K562 (cell line): ENCODE data around the gene RALY. TPM values are rescaled to one million over a fixed set of nuclear protein-coding genes. Genes with fewer than 3 reads are reported as not detected.

Source experiments
- ATAC-seq: fragments of 200-7000 bp; cut with Tn5 transposase; 3 replicates; pipeline ENCODE4 v1.9.1; 2020; ENCODE audit warnings: moderate library complexity
- BruUV-seq: library from RNA; stranded (reverse); fragments of 400-500 nt; replicated peaks from 2 replicates; lab custom pipeline; 2021; lab: Mats Ljungman, UMichigan
- CTCF ChIA-PET: fragments of 300-600 bp; formaldehyde crosslinking; extraction: SDS; loops from one replicate; lab custom pipeline; 2021; ENCODE audit warnings: low intra/inter-chr PET ratio; lab: Yijun Ruan, JAX
- POLR2A ChIA-PET: fragments of 300-600, 350-650 bp; sonication (Branson Sonifier 250); formaldehyde crosslinking; extraction: SDS; loops from one replicate; lab custom pipeline; 2021; ENCODE audit warnings: antibody characterized with exemption, inconsistent platforms; lab: Yijun Ruan, JAX
- DNase-seq, 4 experiments: peaks; one replicate each; pipeline versions ENCODE4 v3.0.0 to v3.0.0-alpha.2; 2011 to 2018; ENCODE audit warnings: low spot score in 3 of 4, mixed read lengths in 3 of 4; ENCODE audit errors: extremely low read depth in 1 of 4
- FAIRE-seq: peaks from 2 replicates; lab custom pipeline; 2011; peaks lifted over from hg19 to GRCh38; lab: Jason Lieb, UNC
- H2AFZ ChIP-seq: 2 replicates; pipeline ENCODE4 v1.6.0; 2011; ENCODE audit warnings: low read depth, low read length, control low read depth, inconsistent platforms
- H3K27ac ChIP-seq: fragments of 200-600 bp; 3 replicates; pipeline ENCODE4 v1.8.0; 2011; ENCODE audit warnings: low read depth, mild to moderate bottlenecking, control low read depth, inconsistent platforms, low read length, moderate library complexity, mixed read lengths; ENCODE audit errors: extremely low read depth
- H3K27me3 ChIP-seq, 2 experiments: fragments of 300-600 bp in 1 of 2; 2 replicates in 1 of 2; 3 replicates in 1 of 2; pipeline versions ENCODE4 v1.6.0 to v1.8.0; 2011; ENCODE audit warnings: inconsistent platforms in 2 of 2, low read length in 2 of 2, mild to moderate bottlenecking in 1 of 2, mixed read lengths in 1 of 2, moderate library complexity in 1 of 2; ENCODE audit not compliant: control insufficient read depth in 2 of 2, insufficient read depth in 2 of 2
- H3K36me3 ChIP-seq: fragments of 300-600 bp; 3 replicates; pipeline ENCODE4 v1.8.0; 2011; ENCODE audit warnings: mild to moderate bottlenecking, low read length, inconsistent platforms; ENCODE audit not compliant: control insufficient read depth, insufficient read depth
- H3K4me1 ChIP-seq, 2 experiments: fragments of 200-600 bp in 1 of 2; replicated peaks in 1 of 2; 2 replicates in 1 of 2; 3 replicates in 1 of 2; pipeline versions ENCODE4 v1.5.1 to v1.8.0; 2011; ENCODE audit warnings: inconsistent platforms in 2 of 2, low read length in 2 of 2, mild to moderate bottlenecking in 1 of 2, mixed read lengths in 1 of 2, moderate library complexity in 1 of 2; ENCODE audit not compliant: control insufficient read depth in 2 of 2, insufficient read depth in 2 of 2
- H3K4me2 ChIP-seq: 2 replicates; pipeline ENCODE4 v1.6.1; 2011; ENCODE audit warnings: low read length, control low read depth, inconsistent platforms, mixed read lengths; ENCODE audit not compliant: insufficient read depth
- H3K4me3 ChIP-seq: fragments of 200-600 bp; sonication (generic), shearing (Covaris generic); 2 replicates; pipeline ENCODE4 v1.5.1; 2016; ENCODE audit warnings: control low read depth, inconsistent platforms
- H3K79me2 ChIP-seq: fragments of 200-600 bp; 3 replicates; pipeline ENCODE4 v1.8.0; 2011; ENCODE audit warnings: low read length, inconsistent platforms; ENCODE audit not compliant: control insufficient read depth, insufficient read depth
- H3K9ac ChIP-seq, 2 experiments: 2 replicates each; pipeline versions ENCODE4 v1.6.0 to v1.6.1; 2011; ENCODE audit warnings: low read depth in 2 of 2, low read length in 2 of 2, control low read depth in 1 of 2, inconsistent platforms in 1 of 2, mild to moderate bottlenecking in 1 of 2, mixed read lengths in 1 of 2; ENCODE audit not compliant: insufficient read depth in 1 of 2
- H3K9me1 ChIP-seq: one replicate; pipeline ENCODE4 v1.6.0; 2011; ENCODE audit warnings: inconsistent platforms, mild to moderate bottlenecking, low read length, moderate library complexity; ENCODE audit not compliant: control insufficient read depth, insufficient read depth
- H3K9me3 ChIP-seq: replicated peaks from 2 replicates; pipeline ENCODE4 v1.5.1; 2011; ENCODE audit warnings: low read depth, low read length, inconsistent platforms; ENCODE audit not compliant: control insufficient read depth, insufficient read depth
- H4K20me1 ChIP-seq: replicated peaks from 2 replicates; pipeline ENCODE4 v1.6.1; 2011; ENCODE audit warnings: low read length, inconsistent platforms, mixed read lengths; ENCODE audit not compliant: control insufficient read depth, insufficient read depth
- ILF3 ChIP-seq: fragments of 450-650 bp; IDR thresholded peaks from 2 replicates; pipeline ENCODE4 v1.6.1; 2018; ENCODE audit warnings: antibody characterized with exemption, mild to moderate bottlenecking, moderate library complexity, borderline replicate concordance
- NFIC ChIP-seq: fragments of 450-650 bp; IDR thresholded peaks from 2 replicates; pipeline ENCODE4 v1.6.1; 2017; ENCODE audit warnings: mild to moderate bottlenecking, inconsistent platforms
- SNIP1 ChIP-seq: fragments of 450-650 bp; IDR thresholded peaks from 2 replicates; pipeline ENCODE4 v1.7.1; 2017; ENCODE audit warnings: low read depth, mild to moderate bottlenecking
- WGBS: fragments of 100-300 bp; shearing (Covaris generic); methylation state at CpG from one replicate; pipeline ENCODE4 v1.1.6; 2016; ENCODE audit warnings: low coverage, mixed read lengths; ENCODE audit not compliant: insufficient coverage; ENCODE audit errors: missing lambda C conversion rate; 5-methylcytosine and 5-hydroxymethylcytosine counted together
- in situ Hi-C: fragments of 300-500 bp; cut with MboI; formaldehyde crosslinking; loops from 4 replicates; pipeline ENCODE4 v1.15.0; 2018; ENCODE audit warnings: inconsistent platforms, mixed read lengths
- intact Hi-C: fragments of 100-400 bp; cut with micrococcal nuclease; formaldehyde crosslinking; loops from 2 replicates; pipeline ENCODE4 v1.14.2; 2022
- polyA plus RNA-seq, 8 experiments: library from polyadenylated mRNA; depleted of rRNA in 4 of 8; stranded (reverse) in 5 of 8; unstranded in 3 of 8; fragments of >200 nt; fragmentation: Nextera tagmentation in 2 of 8; fragmentation: Illumina TruSeq in 1 of 8; extraction: Ambion mirVana in 2 of 8; extraction: Trizol in 1 of 8; gene quantifications; 2 replicates each; pipeline versions ENCODE4 v1.2.1 to v1.2.3, GENCODE V29; 2011 to 2014; ENCODE audit warnings: inconsistent platforms in 1 of 8, missing spikeins in 1 of 8
- total RNA-seq, 7 experiments: library from RNA; depleted of rRNA in 6 of 7; stranded (reverse); fragments of >200 nt in 6 of 7; fragmentation: Illumina TruSeq in 2 of 7; extraction: Trizol in 2 of 7; gene quantifications; 2 replicates each; pipeline versions ENCODE4 v1.2.1 to v1.2.3, GENCODE V29; 2011 to 2021; ENCODE audit warnings: low replicate concordance in 1 of 7
- TF ChIP-seq, protein P1 (sequence below): sonication (generic); formaldehyde crosslinking; IDR thresholded peaks from 2 replicates; pipeline ENCODE4 v1.8.1; 2022; ENCODE audit warnings: missing genetic modification reagents
- TF ChIP-seq, protein P2 (sequence below), 2 experiments: fragments of 450-650 bp in 1 of 2; sonication (generic) in 1 of 2; formaldehyde crosslinking in 1 of 2; IDR thresholded peaks; 2 replicates each; pipeline versions ENCODE4 v1.7.1 to v1.9.0; 2016 to 2022; ENCODE audit warnings: inconsistent platforms in 1 of 2, mild to moderate bottlenecking in 1 of 2, missing genetic modification reagents in 1 of 2

Gene RALY
- total and polyA plus RNA-seq, 9 of the 15 experiments (the other 6 are each of a cell fraction or from before 2014, with no cell fraction given), result 0.80 to 207 (median 128) TPM

DNA sequence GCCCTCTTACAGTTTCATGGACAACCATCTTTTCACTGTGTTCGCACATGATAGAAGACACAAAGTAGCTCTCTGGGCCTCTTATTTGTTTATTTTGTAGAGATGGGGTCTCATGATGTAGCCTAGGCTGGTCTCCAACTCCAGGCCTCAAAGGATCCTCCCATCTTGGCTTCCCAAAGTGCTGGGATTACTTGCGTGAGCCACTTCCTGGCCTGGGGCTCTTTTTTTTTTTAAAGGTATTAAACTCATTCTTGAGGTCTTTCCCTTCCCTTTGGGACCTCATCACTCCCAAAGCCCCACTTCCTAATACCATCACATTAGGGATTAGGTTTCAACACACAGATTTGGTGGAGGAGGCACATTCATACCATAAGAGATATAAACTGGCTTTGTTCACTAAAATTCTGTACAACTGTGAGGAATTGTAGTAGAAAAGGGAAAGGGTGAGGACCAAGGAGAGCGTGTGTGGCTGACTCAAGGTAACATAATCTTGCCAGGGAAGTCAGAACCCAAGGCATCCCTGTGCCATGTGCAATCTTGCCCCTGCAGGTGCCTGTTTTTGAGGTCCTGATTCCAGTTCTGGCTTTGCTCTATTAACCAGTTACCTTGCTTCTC lies 72.9 kb downstream of the RALY start:
- peaks cover 41% of the 10 kb centered on the region for H3K79me2 ChIP-seq

More for the DNA sequence above, 72.9 kb downstream of the RALY start:
- no peak overlapping the region for H3K9ac ChIP-seq
- BruUV-seq, result no TSS peak
- WGBS, result 89% methylated on average over 3 of the region's 3 CpGs
- H3K36me3 ChIP-seq, result peaks cover 34% of the 10 kb centered on the region
- H3K9me3 ChIP-seq, result no peaks in the 10 kb centered on the region
- H3K9me1 ChIP-seq, result peaks cover 10% of the 10 kb centered on the region
- no peak for DNase-seq
- ChIA-PET POLR2A (no interaction called here), CTCF (no interaction called here)
- peaks cover 25% of the 10 kb centered on the region for H4K20me1 ChIP-seq
- ATAC-seq, result no peak
- no peak for TF ChIP-seq SNIP1
- TF ChIP-seq, protein P1, sequence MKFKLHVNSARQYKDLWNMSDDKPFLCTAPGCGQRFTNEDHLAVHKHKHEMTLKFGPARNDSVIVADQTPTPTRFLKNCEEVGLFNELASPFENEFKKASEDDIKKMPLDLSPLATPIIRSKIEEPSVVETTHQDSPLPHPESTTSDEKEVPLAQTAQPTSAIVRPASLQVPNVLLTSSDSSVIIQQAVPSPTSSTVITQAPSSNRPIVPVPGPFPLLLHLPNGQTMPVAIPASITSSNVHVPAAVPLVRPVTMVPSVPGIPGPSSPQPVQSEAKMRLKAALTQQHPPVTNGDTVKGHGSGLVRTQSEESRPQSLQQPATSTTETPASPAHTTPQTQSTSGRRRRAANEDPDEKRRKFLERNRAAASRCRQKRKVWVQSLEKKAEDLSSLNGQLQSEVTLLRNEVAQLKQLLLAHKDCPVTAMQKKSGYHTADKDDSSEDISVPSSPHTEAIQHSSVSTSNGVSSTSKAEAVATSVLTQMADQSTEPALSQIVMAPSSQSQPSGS, result no peak
- no peak for TF ChIP-seq ILF3
- TF ChIP-seq NFIC, result no peak
- TF ChIP-seq, protein P2, sequence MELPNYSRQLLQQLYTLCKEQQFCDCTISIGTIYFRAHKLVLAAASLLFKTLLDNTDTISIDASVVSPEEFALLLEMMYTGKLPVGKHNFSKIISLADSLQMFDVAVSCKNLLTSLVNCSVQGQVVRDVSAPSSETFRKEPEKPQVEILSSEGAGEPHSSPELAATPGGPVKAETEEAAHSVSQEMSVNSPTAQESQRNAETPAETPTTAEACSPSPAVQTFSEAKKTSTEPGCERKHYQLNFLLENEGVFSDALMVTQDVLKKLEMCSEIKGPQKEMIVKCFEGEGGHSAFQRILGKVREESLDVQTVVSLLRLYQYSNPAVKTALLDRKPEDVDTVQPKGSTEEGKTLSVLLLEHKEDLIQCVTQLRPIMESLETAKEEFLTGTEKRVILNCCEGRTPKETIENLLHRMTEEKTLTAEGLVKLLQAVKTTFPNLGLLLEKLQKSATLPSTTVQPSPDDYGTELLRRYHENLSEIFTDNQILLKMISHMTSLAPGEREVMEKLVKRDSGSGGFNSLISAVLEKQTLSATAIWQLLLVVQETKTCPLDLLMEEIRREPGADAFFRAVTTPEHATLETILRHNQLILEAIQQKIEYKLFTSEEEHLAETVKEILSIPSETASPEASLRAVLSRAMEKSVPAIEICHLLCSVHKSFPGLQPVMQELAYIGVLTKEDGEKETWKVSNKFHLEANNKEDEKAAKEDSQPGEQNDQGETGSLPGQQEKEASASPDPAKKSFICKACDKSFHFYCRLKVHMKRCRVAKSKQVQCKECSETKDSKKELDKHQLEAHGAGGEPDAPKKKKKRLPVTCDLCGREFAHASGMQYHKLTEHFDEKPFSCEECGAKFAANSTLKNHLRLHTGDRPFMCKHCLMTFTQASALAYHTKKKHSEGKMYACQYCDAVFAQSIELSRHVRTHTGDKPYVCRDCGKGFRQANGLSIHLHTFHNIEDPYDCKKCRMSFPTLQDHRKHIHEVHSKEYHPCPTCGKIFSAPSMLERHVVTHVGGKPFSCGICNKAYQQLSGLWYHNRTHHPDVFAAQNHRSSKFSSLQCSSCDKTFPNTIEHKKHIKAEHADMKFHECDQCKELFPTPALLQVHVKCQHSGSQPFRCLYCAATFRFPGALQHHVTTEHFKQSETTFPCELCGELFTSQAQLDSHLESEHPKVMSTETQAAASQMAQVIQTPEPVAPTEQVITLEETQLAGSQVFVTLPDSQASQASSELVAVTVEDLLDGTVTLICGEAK (IDR thresholded peaks at IDR 0.05), result no peak
- TF ChIP-seq, protein P2 (CRISPR knock-in tag; IDR thresholded peaks at IDR 0.05), result no peak
- H3K27ac ChIP-seq, result no peak overlapping the region
- H2AFZ ChIP-seq, result no peak overlapping the region
- in situ Hi-C loops, result loop anchor here (5.0 kb wide), 1 partner anchor 114 kb away; no protein-coding TSS in a partner anchor
- intact Hi-C loops, result loop anchor here (10.0 kb wide), 1 partner anchor 272 kb away; no protein-coding TSS in a partner anchor
- no peak overlapping the region for H3K4me3 ChIP-seq
- H3K27me3 ChIP-seq, result no peaks in the 10 kb centered on the region
- no peak for FAIRE-seq
- H3K4me1 ChIP-seq, result peaks cover 5 to 35% of the 10 kb centered on the region in 2 experiments; a peak in 3 of 5 replicates
- no peak overlapping the region for H3K4me2 ChIP-seq
